ENCODE results near the gene CD84. TPM values are rescaled to one million over a fixed set of nuclear protein-coding genes. Genes with fewer than 3 reads are reported as not detected.

Gene CD84
- total RNA-seq, 6 experiments from 2014 or later, result 2.4 to 11.1 (median 3.4) TPM

GRCh38 chr1:160548183-160548582 is 31.1 kb downstream of the CD84 start:
- ATAC-seq, result no peak
- Histone ChIP-seq H3K27ac (no peak overlapping the region), H3K4me3 (no peak overlapping the region), H3K9me3 (no peaks in the 10 kb centered on the region), H3K4me1 (peaks cover 0 to 13% (median 6%) of the 10 kb centered on the region in 4 donors), H3K27me3 (no peaks in the 10 kb centered on the region), H3K36me3 (no peaks in the 10 kb centered on the region)
- no peak for DNase-seq
- no peak for TF ChIP-seq CTCF (IDR thresholded peaks at IDR 0.05)
- no peak for TF ChIP-seq POLR2A (IDR thresholded peaks at IDR 0.05)
- WGBS (ENCODE audit: insufficient coverage, low coverage, low lambda C conversion rate, missing lambda C conversion rate), result 83% methylated on average over 1 of the region's 3 CpGs
- intact Hi-C loops (cut with DNase I), result no loop called here

GRCh38 chr1:160547422-160547821 is 31.9 kb downstream of the CD84 start:
- no peak for TF ChIP-seq POLR2A (IDR thresholded peaks at IDR 0.05)
- TF ChIP-seq CTCF (IDR thresholded peaks at IDR 0.05), result no peak
- H3K27me3 ChIP-seq, result no peaks in the 10 kb centered on the region
- H3K9me3 ChIP-seq, result no peaks in the 10 kb centered on the region
- no CpG with 5 or more reads among the region's 4 CpGs for WGBS (ENCODE audit: insufficient coverage, low coverage, low lambda C conversion rate, missing lambda C conversion rate)
- intact Hi-C loops (cut with DNase I), result no loop called here
- H3K36me3 ChIP-seq, result no peaks in the 10 kb centered on the region
- H3K4me3 ChIP-seq, result no peak overlapping the region
- no peak for DNase-seq
- ATAC-seq, result no peak
- H3K27ac ChIP-seq, result no peak overlapping the region
- peaks cover 0 to 21% (median 10%) of the 10 kb centered on the region in 4 donors for H3K4me1 ChIP-seq

- 75% methylated on average over 1 of the region's 2 CpGs for WGBS (ENCODE audit: insufficient coverage, low coverage, low lambda C conversion rate, missing lambda C conversion rate)
- no peak overlapping the region for H3K27ac ChIP-seq
- intact Hi-C loops (cut with DNase I), result no loop called here
- DNase-seq, result no peak
- no peaks in the 10 kb centered on the region for H3K36me3 ChIP-seq
- no peak overlapping the region for H3K4me3 ChIP-seq
- ATAC-seq, result peak; percentile 35 to 56 (median 37)
- no peak for TF ChIP-seq CTCF (IDR thresholded peaks at IDR 0.05)
- TF ChIP-seq POLR2A (IDR thresholded peaks at IDR 0.05), result no peak
- H3K27me3 ChIP-seq, result no peaks in the 10 kb centered on the region
- peaks cover 0 to 26% (median 13%) of the 10 kb centered on the region in 4 donors for H3K4me1 ChIP-seq
- H3K9me3 ChIP-seq, result no peaks in the 10 kb centered on the region
These were observed 32.4 kb downstream of the CD84 start for GRCh38 chr1:160546942-160547341.

GRCh38 chr1:160544647-160545046 is 34.6 kb downstream of the CD84 start:
- Histone ChIP-seq H3K27me3 (no peaks in the 10 kb centered on the region), H3K27ac (peak overlapping the region in 1 of 3 donors; percentile 10), H3K4me1 (peaks cover 0 to 49% (median 25%) of the 10 kb centered on the region in 4 donors), H3K36me3 (no peaks in the 10 kb centered on the region), H3K4me3 (no peak overlapping the region), H3K9me3 (no peaks in the 10 kb centered on the region)
- ATAC-seq (peak; percentile 20 to 43 (median 29)), DNase-seq (no peak)
- TF ChIP-seq CTCF (IDR thresholded peaks at IDR 0.05), result peak; percentile 29 to 49 (median 42)
- TF ChIP-seq POLR2A (IDR thresholded peaks at IDR 0.05), result no peak
- 100% methylated on average over 1 of the region's 1 CpG for WGBS (ENCODE audit: insufficient coverage, low coverage, low lambda C conversion rate, missing lambda C conversion rate)
- intact Hi-C loops (cut with DNase I), result no loop called here

All from right lobe of liver (tissue), 6 donors.